ENCODE results near the gene TENM4. TPM values are rescaled to one million over a fixed set of nuclear protein-coding genes. Genes with fewer than 3 reads are reported as not detected.

The TENM4 gene
- total and polyA plus RNA-seq, 10 of the 15 experiments (the other 5 are each of a cell fraction or from before 2014, with no cell fraction given) = 0.03 to 0.12 (median 0.06) TPM; not detected in 7

- H3K36me3 ChIP-seq (ENCODE audit: control insufficient read depth in 2 of 2, insufficient read depth in 2 of 2, low read length in 1 of 2) = no peaks in the 10 kb centered on the region
- no peak overlapping the region for H3K9ac ChIP-seq (ENCODE audit: control insufficient read depth, insufficient read depth, low read length)
- 0 out of 2 replicates have a peak, but pooled peaks have one; percentile 20 for TF ChIP-seq SPI1 (IDR thresholded peaks at IDR 0.05; ENCODE audit: borderline replicate concordance, insufficient read depth, low read depth, low read length)
- no peak for TF ChIP-seq ZNF207 (IDR thresholded peaks at IDR 0.05; ENCODE audit: borderline replicate concordance)
- POLR2A ChIA-PET = no interaction called here
- WGBS (ENCODE audit: insufficient coverage, insufficient replicate concordance, low lambda C conversion rate, missing lambda C conversion rate) = 9% methylated on average over 4 of the region's 4 CpGs
- DNase-seq (ENCODE audit: low read depth, low spot score) (no peak), ATAC-seq (no peak), FAIRE-seq (no peak)
- no peak overlapping the region for H3K4me3 ChIP-seq
- H2AFZ ChIP-seq (ENCODE audit: control insufficient read depth, low read depth, low read length) = no peak overlapping the region
- BruUV-seq (replicated peaks) = no TSS peak
- H3K27ac ChIP-seq (ENCODE audit: control insufficient read depth, insufficient read depth) = no peak overlapping the region
- intact Hi-C loops (cut with micrococcal nuclease; ENCODE audit: unreplicated experiment) (no loop called here), in situ Hi-C loops (cut with MboI) (no loop called here)
- no peaks in the 10 kb centered on the region for H4K20me1 ChIP-seq (ENCODE audit: control insufficient read depth, insufficient read depth)
- H3K4me2 ChIP-seq (ENCODE audit: control insufficient read depth, insufficient read depth) = no peak overlapping the region
- no peaks in the 10 kb centered on the region for H3K79me2 ChIP-seq (ENCODE audit: control insufficient read depth, insufficient read depth, low read length)
- peaks cover 0 to 2% of the 10 kb centered on the region in 2 experiments; a peak in 3 of 4 replicates for H3K27me3 ChIP-seq (replicated peaks in 1 of 2; ENCODE audit: control insufficient read depth in 2 of 2, insufficient read depth in 2 of 2, low read length in 1 of 2)
- H3K9me3 ChIP-seq (replicated peaks; ENCODE audit: control insufficient read depth, insufficient read depth, low read length) = no peaks in the 10 kb centered on the region
- no peaks in the 10 kb centered on the region for H3K4me1 ChIP-seq (ENCODE audit: control insufficient read depth, insufficient read depth, low read length)
- CTCF ChIA-PET = no interaction called here
- RAD21 ChIA-PET (ENCODE audit: unreplicated experiment) = interaction anchor here (1.3 kb wide), 1 partner anchor 225 kb away, joined by 3 read pairs; no protein-coding TSS in a partner anchor
- SMC1A ChIA-PET (ENCODE audit: uncharacterized antibody, unreplicated experiment) = no interaction called here
These were observed 570.2 kb downstream of the TENM4 start for GRCh38 chr11:78870655-78871054.

- Histone ChIP-seq H3K36me3 (ENCODE audit: control insufficient read depth in 2 of 2, insufficient read depth in 2 of 2, low read length in 1 of 2) (no peaks in the 10 kb centered on the region), H4K20me1 (ENCODE audit: control insufficient read depth, insufficient read depth) (no peaks in the 10 kb centered on the region), H3K9ac (ENCODE audit: control insufficient read depth, insufficient read depth, low read length) (no peak overlapping the region), H3K27ac (ENCODE audit: control insufficient read depth, insufficient read depth) (no peak overlapping the region), H3K4me1 (ENCODE audit: control insufficient read depth, insufficient read depth, low read length) (no peaks in the 10 kb centered on the region), H3K4me3 (no peak overlapping the region), H3K4me2 (ENCODE audit: control insufficient read depth, insufficient read depth) (no peak overlapping the region), H3K9me3 (replicated peaks; ENCODE audit: control insufficient read depth, insufficient read depth, low read length) (no peaks in the 10 kb centered on the region), H2AFZ (ENCODE audit: control insufficient read depth, low read depth, low read length) (no peak overlapping the region), H3K79me2 (ENCODE audit: control insufficient read depth, insufficient read depth, low read length) (no peaks in the 10 kb centered on the region), H3K27me3 (replicated peaks in 1 of 2; ENCODE audit: control insufficient read depth in 2 of 2, insufficient read depth in 2 of 2, low read length in 1 of 2) (peaks cover 0 to 2% of the 10 kb centered on the region in 2 experiments; a peak in 3 of 4 replicates)
- RAD21 ChIA-PET (ENCODE audit: unreplicated experiment) = no interaction called here
- FAIRE-seq (no peak), ATAC-seq (no peak), DNase-seq (ENCODE audit: low read depth, low spot score) (no peak)
- no peak for TF ChIP-seq ZBED1 (IDR thresholded peaks at IDR 0.05; ENCODE audit: borderline replicate concordance)
- CTCF ChIA-PET = no interaction called here
- POLR2A ChIA-PET = no interaction called here
- SMC1A ChIA-PET (ENCODE audit: uncharacterized antibody, unreplicated experiment) = no interaction called here
- intact Hi-C loops (cut with micrococcal nuclease; ENCODE audit: unreplicated experiment) (no loop called here), in situ Hi-C loops (cut with MboI) (no loop called here)
- WGBS (ENCODE audit: insufficient coverage, insufficient replicate concordance, low lambda C conversion rate, missing lambda C conversion rate) = 2% methylated on average over 3 of the region's 3 CpGs
- no TSS peak for BruUV-seq (replicated peaks)
These were observed 571.5 kb downstream of the TENM4 start for GRCh38 chr11:78869293-78869692.
